ENCODE measurements around the gene MREG.

The MREG gene

DNA sequence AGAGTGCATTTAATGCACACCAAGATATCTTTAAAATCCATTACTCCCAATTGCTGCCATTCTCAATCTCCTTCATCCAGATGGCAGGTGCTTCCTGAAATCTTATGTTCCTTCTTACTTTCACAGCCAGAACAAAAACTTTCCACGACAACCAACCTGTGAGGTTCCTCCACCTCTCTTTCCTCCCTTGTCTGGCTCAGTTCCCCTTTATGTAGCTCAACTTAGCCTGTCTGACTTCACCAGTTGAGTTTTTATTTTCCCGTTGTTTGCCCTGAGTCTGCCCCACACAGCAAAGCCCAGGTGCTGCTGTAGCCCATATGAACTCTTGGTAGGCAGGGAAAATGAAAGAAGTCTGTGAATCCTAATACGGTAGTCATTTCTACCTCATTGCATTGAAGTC is 112.5 kb downstream of the MREG start:
- H3K9ac ChIP-seq (ENCODE audit: low read depth, low read length, poor library complexity, severe bottlenecking) = no peak overlapping the region
- H3F3A ChIP-seq (ENCODE audit: low read depth) = no peaks in the 10 kb centered on the region
- H3K36me3 ChIP-seq (ENCODE audit: insufficient read depth, low read length) = no peaks in the 10 kb centered on the region
- TF ChIP-seq EZH2phosphoT487 (IDR thresholded peaks at IDR 0.05; ENCODE audit: borderline replicate concordance) (no peak), CTCF (conservative IDR thresholded peaks at IDR 0.05; ENCODE audit: low read length) (no peak)
- H3K27me3 ChIP-seq (ENCODE audit: insufficient read depth, low read length, poor library complexity, severe bottlenecking) = no peaks in the 10 kb centered on the region
- no peaks in the 10 kb centered on the region for H3K79me2 ChIP-seq (ENCODE audit: insufficient read depth, low read length)
- H3K4me3 ChIP-seq (ENCODE audit: low read length, poor library complexity, severe bottlenecking) = no peak overlapping the region
- no peaks in the 10 kb centered on the region for H4K20me1 ChIP-seq (ENCODE audit: insufficient read depth, low read length, poor library complexity, severe bottlenecking)
- H2AFZ ChIP-seq (ENCODE audit: low read length) = no peak overlapping the region
- no peak overlapping the region for H3K4me2 ChIP-seq (ENCODE audit: low read depth, low read length, poor library complexity, severe bottlenecking)
- no peaks in the 10 kb centered on the region for H3K4me1 ChIP-seq (ENCODE audit: insufficient read depth, low read length, poor library complexity, severe bottlenecking)
- H3K9me3 ChIP-seq (ENCODE audit: insufficient read depth, low read depth, low read length) = no peaks in the 10 kb centered on the region
- no peaks in the 10 kb centered on the region for H3K9me2 ChIP-seq (replicated peaks; ENCODE audit: low read depth, low read length)

- no peaks in the 10 kb centered on the region for H3K79me2 ChIP-seq (ENCODE audit: insufficient read depth, low read length)
- H3F3A ChIP-seq (ENCODE audit: low read depth) = no peaks in the 10 kb centered on the region
- H3K4me2 ChIP-seq (ENCODE audit: low read depth, low read length, poor library complexity, severe bottlenecking) = no peak overlapping the region
- H3K27me3 ChIP-seq (ENCODE audit: insufficient read depth, low read length, poor library complexity, severe bottlenecking) = no peaks in the 10 kb centered on the region
- no peaks in the 10 kb centered on the region for H3K9me2 ChIP-seq (replicated peaks; ENCODE audit: low read depth, low read length)
- H3K4me3 ChIP-seq (ENCODE audit: low read length, poor library complexity, severe bottlenecking) = no peak overlapping the region
- no peak overlapping the region for H3K9ac ChIP-seq (ENCODE audit: low read depth, low read length, poor library complexity, severe bottlenecking)
- no peak for TF ChIP-seq EZH2phosphoT487 (IDR thresholded peaks at IDR 0.05; ENCODE audit: borderline replicate concordance)
- TF ChIP-seq CTCF (conservative IDR thresholded peaks at IDR 0.05; ENCODE audit: low read length) = no peak
- H4K20me1 ChIP-seq (ENCODE audit: insufficient read depth, low read length, poor library complexity, severe bottlenecking) = no peaks in the 10 kb centered on the region
- no peaks in the 10 kb centered on the region for H3K9me3 ChIP-seq (ENCODE audit: insufficient read depth, low read depth, low read length)
- no peak overlapping the region for H2AFZ ChIP-seq (ENCODE audit: low read length)
- H3K4me1 ChIP-seq (ENCODE audit: insufficient read depth, low read length, poor library complexity, severe bottlenecking) = no peaks in the 10 kb centered on the region
- no peaks in the 10 kb centered on the region for H3K36me3 ChIP-seq (ENCODE audit: insufficient read depth, low read length)
Measured at GRCh38 chr2:215900203-215900611, 113.1 kb downstream of the MREG start.

- no peak overlapping the region for H3K9ac ChIP-seq (ENCODE audit: low read depth, low read length, poor library complexity, severe bottlenecking)
- TF ChIP-seq CTCF (conservative IDR thresholded peaks at IDR 0.05; ENCODE audit: low read length) (no peak), EZH2phosphoT487 (IDR thresholded peaks at IDR 0.05; ENCODE audit: borderline replicate concordance) (no peak)
- H3K79me2 ChIP-seq (ENCODE audit: insufficient read depth, low read length) = no peaks in the 10 kb centered on the region
- H3K9me2 ChIP-seq (replicated peaks; ENCODE audit: low read depth, low read length) = no peaks in the 10 kb centered on the region
- H3K4me3 ChIP-seq (ENCODE audit: low read length, poor library complexity, severe bottlenecking) = no peak overlapping the region
- no peaks in the 10 kb centered on the region for H3K4me1 ChIP-seq (ENCODE audit: insufficient read depth, low read length, poor library complexity, severe bottlenecking)
- H3K4me2 ChIP-seq (ENCODE audit: low read depth, low read length, poor library complexity, severe bottlenecking) = no peak overlapping the region
- H3K9me3 ChIP-seq (ENCODE audit: insufficient read depth, low read depth, low read length) = no peaks in the 10 kb centered on the region
- H4K20me1 ChIP-seq (ENCODE audit: insufficient read depth, low read length, poor library complexity, severe bottlenecking) = no peaks in the 10 kb centered on the region
- H3F3A ChIP-seq (ENCODE audit: low read depth) = no peaks in the 10 kb centered on the region
- H3K27me3 ChIP-seq (ENCODE audit: insufficient read depth, low read length, poor library complexity, severe bottlenecking) = no peaks in the 10 kb centered on the region
- H3K36me3 ChIP-seq (ENCODE audit: insufficient read depth, low read length) = no peaks in the 10 kb centered on the region
- H2AFZ ChIP-seq (ENCODE audit: low read length) = no peak overlapping the region
Measured at GRCh38 chr2:215899141-215900074, 113.9 kb downstream of the MREG start.
